ENCODE measurements around the gene KRT16.

- TF ChIP-seq CTCF (IDR thresholded peaks at IDR 0.05) (no peak), POLR2AphosphoS5 (IDR thresholded peaks at IDR 0.05) (no peak), POLR2A (IDR thresholded peaks at IDR 0.05) (no peak)
Observed at GRCh38 chr17:41585301-41586056, 27.1 kb downstream of the KRT16 start.
